Testis (tissue), 3 donors: ENCODE results near the gene LARP1B. TPM values are rescaled to one million over a fixed set of nuclear protein-coding genes. Genes with fewer than 3 reads are reported as not detected.

Source experiments
- DNase-seq: peaks from one replicate; pipeline ENCODE4 v3.0.0-alpha.2; 2019
- H3K27ac ChIP-seq, 2 donors: fragments of 200-600 bp; sonication (generic); one replicate each; pipeline ENCODE4 v1.5.1; 2019
- H3K27me3 ChIP-seq: fragments of 200-600 bp; sonication (generic); one replicate; pipeline ENCODE4 v1.5.1; 2019
- H3K36me3 ChIP-seq: fragments of 200-600 bp; sonication (generic); one replicate; pipeline ENCODE4 v1.5.1; 2017; ENCODE audit warnings: low read depth; ENCODE audit errors: missing control alignments
- H3K4me1 ChIP-seq: fragments of 200-600 bp; sonication (generic); one replicate; pipeline ENCODE4 v1.5.1; 2019
- H3K4me3 ChIP-seq, 2 donors: fragments of 200-600 bp; sonication (generic); one replicate each; pipeline ENCODE4 v1.5.1; 2017 to 2019
- H3K9me3 ChIP-seq: fragments of 200-600 bp; sonication (generic); one replicate; pipeline ENCODE4 v1.5.1; 2017
- POLR2A ChIP-seq: fragments of 450-650 bp; IDR thresholded peaks from one replicate; pipeline ENCODE4 v1.6.1; 2017; ENCODE audit warnings: antibody characterized with exemption, mild to moderate bottlenecking, moderate library complexity
- WGBS, 2 donors: methylation state at CpG; one replicate each; pipeline ENCODE4 v1.1.5; 2018; 5-methylcytosine and 5-hydroxymethylcytosine counted together
- intact Hi-C: fragments of 100-400 bp; cut with DNase I; formaldehyde crosslinking; loops from one replicate; pipeline ENCODE4 v1.15.1; 2023; ENCODE audit warnings: low total_unique reads
- polyA plus RNA-seq: library from polyadenylated mRNA; stranded (reverse); fragments of 350-450 nt; fragmentation: Illumina TruSeq; extraction: RNeasy Lipid Tissue Mini Kit (QIAGEN cat#74804); gene quantifications from one replicate; pipeline ENCODE4 v1.2.3, GENCODE V29; 2014; ENCODE audit warnings: low read depth, low replicate concordance; ENCODE audit not compliant: insufficient read depth
- total RNA-seq, 2 donors: library from RNA; depleted of rRNA; stranded (reverse); fragments of >200 nt; gene quantifications; one replicate each; pipeline ENCODE4 v1.2.3, GENCODE V29; 2016
- TF ChIP-seq, protein P1 (sequence below), 3 experiments: fragments of 450-650 bp in 2 of 3; fragments of 200-600 bp in 1 of 3; sonication (generic) in 1 of 3; IDR thresholded peaks; one replicate each; pipeline ENCODE4 v1.5.1; 2016 to 2019; ENCODE audit warnings: antibody characterized with exemption in 3 of 3, mild to moderate bottlenecking in 2 of 3, moderate library complexity in 1 of 3

LARP1B gene
- total and polyA plus RNA-seq, 3 donors from 2014 or later, result 54.5 to 97.5 (median 86.1) TPM

DNA sequence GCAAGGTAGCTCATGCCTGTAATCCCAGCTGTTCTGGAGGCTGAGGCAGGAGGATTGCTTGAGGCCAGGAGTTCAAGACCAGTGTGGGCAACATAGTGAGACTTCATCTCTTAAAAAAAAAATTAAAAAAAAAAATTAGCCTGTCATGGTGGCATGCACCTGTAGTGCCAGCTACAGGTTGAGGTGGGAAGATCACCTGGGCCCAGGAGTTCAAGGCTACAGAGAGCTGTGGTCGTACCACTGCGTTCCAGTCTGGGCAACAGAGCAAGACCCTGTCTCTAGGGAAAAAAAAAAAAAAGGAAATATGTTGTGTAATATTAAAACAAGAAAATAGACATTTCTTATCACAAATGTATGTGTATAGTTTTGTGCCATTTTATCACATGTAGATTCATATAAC is 97.8 kb downstream of the LARP1B start:
- DNase-seq, result no peak
- Histone ChIP-seq H3K4me1 (no peaks in the 10 kb centered on the region), H3K27me3 (no peaks in the 10 kb centered on the region), H3K36me3 (no peaks in the 10 kb centered on the region), H3K4me3 (no peak overlapping the region), H3K27ac (no peak overlapping the region), H3K9me3 (no peaks in the 10 kb centered on the region)
- TF ChIP-seq, protein P1, sequence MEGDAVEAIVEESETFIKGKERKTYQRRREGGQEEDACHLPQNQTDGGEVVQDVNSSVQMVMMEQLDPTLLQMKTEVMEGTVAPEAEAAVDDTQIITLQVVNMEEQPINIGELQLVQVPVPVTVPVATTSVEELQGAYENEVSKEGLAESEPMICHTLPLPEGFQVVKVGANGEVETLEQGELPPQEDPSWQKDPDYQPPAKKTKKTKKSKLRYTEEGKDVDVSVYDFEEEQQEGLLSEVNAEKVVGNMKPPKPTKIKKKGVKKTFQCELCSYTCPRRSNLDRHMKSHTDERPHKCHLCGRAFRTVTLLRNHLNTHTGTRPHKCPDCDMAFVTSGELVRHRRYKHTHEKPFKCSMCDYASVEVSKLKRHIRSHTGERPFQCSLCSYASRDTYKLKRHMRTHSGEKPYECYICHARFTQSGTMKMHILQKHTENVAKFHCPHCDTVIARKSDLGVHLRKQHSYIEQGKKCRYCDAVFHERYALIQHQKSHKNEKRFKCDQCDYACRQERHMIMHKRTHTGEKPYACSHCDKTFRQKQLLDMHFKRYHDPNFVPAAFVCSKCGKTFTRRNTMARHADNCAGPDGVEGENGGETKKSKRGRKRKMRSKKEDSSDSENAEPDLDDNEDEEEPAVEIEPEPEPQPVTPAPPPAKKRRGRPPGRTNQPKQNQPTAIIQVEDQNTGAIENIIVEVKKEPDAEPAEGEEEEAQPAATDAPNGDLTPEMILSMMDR (IDR thresholded peaks at IDR 0.05), result no peak
- no peak for TF ChIP-seq POLR2A
- WGBS, 2 donors, result 92 to 93% methylated on average over 2 of the region's 2 CpGs
- intact Hi-C loops, result no loop called here

DNA sequence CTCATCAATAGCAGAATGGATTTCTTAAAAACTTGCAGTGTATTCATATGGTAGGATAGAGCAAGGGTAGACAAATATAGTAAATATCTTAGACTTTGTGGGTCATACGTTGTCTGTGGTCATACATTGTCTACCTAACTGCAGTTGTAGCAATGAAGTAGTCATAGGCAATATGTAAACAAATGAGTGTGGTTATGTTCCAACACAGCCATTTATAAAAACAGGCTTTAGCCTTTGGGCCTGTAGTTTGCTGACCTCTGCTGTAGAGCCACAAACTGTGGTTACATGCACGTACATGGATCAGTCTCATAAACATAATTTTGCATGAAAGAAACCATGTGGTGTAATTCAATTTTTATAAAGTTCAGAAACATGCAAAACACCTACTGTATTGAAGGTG is 98.9 kb downstream of the LARP1B start:
- TF ChIP-seq, protein P1 (IDR thresholded peaks at IDR 0.05), result no peak
- no peak for TF ChIP-seq POLR2A
- no peak for DNase-seq
- Histone ChIP-seq H3K27ac (no peak overlapping the region), H3K27me3 (no peaks in the 10 kb centered on the region), H3K36me3 (no peaks in the 10 kb centered on the region), H3K9me3 (no peaks in the 10 kb centered on the region), H3K4me1 (no peaks in the 10 kb centered on the region), H3K4me3 (no peak overlapping the region)
- intact Hi-C loops, result no loop called here
- 70 to 87% methylated on average over 2 of the region's 2 CpGs for WGBS, 2 donors

DNA sequence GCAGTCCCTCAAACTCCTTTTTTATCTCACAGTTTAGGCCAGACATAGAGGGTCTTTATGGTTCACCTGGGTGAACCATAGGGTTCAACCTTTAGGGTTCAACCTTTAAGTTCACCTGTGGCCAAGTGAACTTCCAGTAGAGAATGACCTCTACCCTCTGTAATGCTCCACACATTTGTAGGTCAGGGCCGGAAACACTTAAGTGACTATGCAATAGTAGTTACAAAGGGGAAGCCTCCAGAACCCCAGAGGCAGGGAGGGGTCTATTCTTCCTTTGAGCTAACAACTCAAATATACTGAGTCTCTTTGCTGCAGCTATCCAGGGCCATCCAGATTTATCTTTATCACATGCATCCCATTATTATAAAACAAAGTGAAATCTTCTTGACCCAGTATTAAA is 100.0 kb downstream of the LARP1B start:
- no peaks in the 10 kb centered on the region for H3K4me1 ChIP-seq

DNA sequence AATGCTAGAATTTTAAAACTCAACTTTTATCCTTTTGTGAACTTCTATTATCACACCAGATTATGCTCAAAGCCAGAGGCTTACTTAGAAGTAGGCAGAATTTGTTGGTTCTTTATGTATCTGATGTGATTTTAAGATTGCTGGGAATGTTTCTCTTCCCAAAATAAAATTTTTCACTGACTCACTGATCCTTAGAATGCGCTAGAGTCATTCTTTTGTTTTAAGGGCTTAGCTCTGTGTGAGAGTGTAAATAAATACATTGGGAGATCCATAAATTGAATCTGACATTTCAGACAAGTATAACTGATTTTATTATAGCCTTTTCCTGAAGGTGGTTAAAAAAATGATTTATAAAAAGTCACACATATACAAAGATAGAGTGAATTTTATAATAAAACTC is 101.3 kb downstream of the LARP1B start:
- Histone ChIP-seq H3K27me3 (no peaks in the 10 kb centered on the region), H3K4me3 (no peak overlapping the region), H3K36me3 (no peaks in the 10 kb centered on the region), H3K4me1 (no peaks in the 10 kb centered on the region), H3K27ac (no peak overlapping the region), H3K9me3 (no peaks in the 10 kb centered on the region)
- 96% methylated on average over 1 of the region's 1 CpG for WGBS, 2 donors
- no peak for TF ChIP-seq POLR2A
- no peak for DNase-seq
- intact Hi-C loops, result no loop called here

More for the DNA sequence above, 100.0 kb downstream of the LARP1B start:
- Histone ChIP-seq H3K36me3 (no peaks in the 10 kb centered on the region), H3K27ac (no peak overlapping the region), H3K27me3 (no peaks in the 10 kb centered on the region), H3K4me3 (no peak overlapping the region), H3K9me3 (no peaks in the 10 kb centered on the region)
- TF ChIP-seq, protein P1 (IDR thresholded peaks at IDR 0.05), result no peak
- TF ChIP-seq POLR2A, result no peak
- WGBS, 2 donors, result 92 to 100% methylated on average over 1 of the region's 1 CpG
- no peak for DNase-seq
- intact Hi-C loops, result no loop called here

DNA sequence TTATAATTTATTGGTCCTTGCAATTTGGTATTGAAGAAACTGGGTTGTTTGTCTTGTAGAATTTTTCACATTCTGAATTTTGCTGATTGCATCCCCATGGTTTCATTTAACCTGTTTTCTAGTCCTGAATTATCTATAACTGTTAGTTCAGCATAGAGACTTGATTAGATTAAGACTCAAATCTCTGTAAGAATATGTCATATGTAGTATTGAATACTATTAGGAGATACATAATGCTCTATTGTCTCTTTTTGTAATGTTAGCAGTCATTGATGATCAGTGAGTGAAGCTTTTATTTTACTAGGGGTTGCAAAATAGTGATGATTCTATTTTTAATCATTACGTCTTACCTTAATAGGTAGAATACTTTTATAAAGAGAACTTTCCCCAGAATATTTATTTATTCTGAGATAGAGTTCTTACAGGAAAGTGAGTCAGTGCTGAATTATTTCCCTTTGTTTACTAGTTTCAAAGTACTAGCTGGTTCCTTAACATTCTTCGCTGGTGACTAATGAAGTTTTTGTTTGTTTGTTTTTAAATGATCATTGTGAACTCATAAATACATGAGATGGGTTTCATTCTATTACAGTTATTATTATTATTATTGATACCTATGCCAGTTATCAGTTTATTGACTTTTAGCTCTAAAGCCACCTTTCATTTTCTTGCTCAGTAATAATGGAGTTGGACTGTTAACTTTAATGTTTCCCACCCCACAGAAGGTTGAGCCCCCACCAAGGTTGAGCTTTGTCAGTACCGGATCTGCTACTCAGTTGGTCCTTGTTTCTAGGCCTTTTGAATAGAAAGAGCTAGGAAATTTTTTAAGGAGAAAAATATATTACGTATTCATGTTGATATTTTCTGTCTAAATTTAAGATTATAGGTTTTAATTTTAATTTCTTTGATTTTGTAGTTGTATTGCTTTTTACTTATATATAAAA is 102.3 kb downstream of the LARP1B start:
- Histone ChIP-seq H3K4me3 (no peak overlapping the region), H3K9me3 (no peaks in the 10 kb centered on the region), H3K36me3 (no peaks in the 10 kb centered on the region), H3K27me3 (no peaks in the 10 kb centered on the region), H3K4me1 (no peaks in the 10 kb centered on the region), H3K27ac (no peak overlapping the region)
- no peak for DNase-seq
- WGBS, 2 donors, result 76% methylated on average over 4 of the region's 4 CpGs
- TF ChIP-seq, protein P1 (IDR thresholded peaks at IDR 0.05), result no peak
- TF ChIP-seq POLR2A, result no peak
- intact Hi-C loops, result no loop called here
